GM19463 (cell line): ENCODE results near the gene LYZL2.
A peak's percentile ranks its signal among the peaks of the same experiment; 100 is the strongest.
"Not testable (repeated sequence)": the region's sequence is repeated elsewhere in the genome, so short reads cannot be mapped to it uniquely, and the experiment has no call there.

Source experiments
- ATAC-seq: cut with Tn5 transposase; IDR thresholded peaks from one replicate; pipeline ENCODE4 v1.9.1; 2021; ENCODE audit warnings: mild to moderate bottlenecking, moderate library complexity; ENCODE audit not compliant: unreplicated experiment

The LYZL2 gene

GRCh38 chr10:30596013-30596412 lies 33.5 kb downstream of the LYZL2 start:
- no peak for ATAC-seq

GRCh38 chr10:30594077-30594476 lies 35.5 kb downstream of the LYZL2 start:
- ATAC-seq: no peak

GRCh38 chr10:30592770-30593169 lies 36.8 kb downstream of the LYZL2 start:
- not testable (repeated sequence) for ATAC-seq

- ATAC-seq: no peak
These were observed 38.3 kb downstream of the LYZL2 start for GRCh38 chr10:30591249-30591670.

GRCh38 chr10:30589441-30589840 lies 40.1 kb downstream of the LYZL2 start:
- no peak for ATAC-seq

- ATAC-seq: peak; percentile 81
These were observed 42.0 kb downstream of the LYZL2 start for GRCh38 chr10:30587522-30588031.

GRCh38 chr10:30586828-30587227 lies 42.7 kb downstream of the LYZL2 start:
- ATAC-seq: no peak

GRCh38 chr10:30583778-30584415 lies 45.7 kb downstream of the LYZL2 start:
- peak; percentile 57 for ATAC-seq

GRCh38 chr10:30581779-30582380 lies 47.7 kb downstream of the LYZL2 start:
- no peak for ATAC-seq

GRCh38 chr10:30580676-30581075 lies 48.9 kb downstream of the LYZL2 start:
- no peak for ATAC-seq

GRCh38 chr10:30580241-30580640 lies 49.3 kb downstream of the LYZL2 start:
- ATAC-seq: no peak

GRCh38 chr10:30579574-30579973 lies 50.0 kb downstream of the LYZL2 start:
- no peak for ATAC-seq

GRCh38 chr10:30577048-30577447 lies 52.5 kb downstream of the LYZL2 start:
- ATAC-seq: no peak

- no peak for ATAC-seq
These were observed 52.9 kb downstream of the LYZL2 start for GRCh38 chr10:30576641-30577040.

GRCh38 chr10:30574432-30574796 lies 55.1 kb downstream of the LYZL2 start:
- ATAC-seq: no peak

GRCh38 chr10:30573721-30574431 lies 55.7 kb downstream of the LYZL2 start:
- no peak for ATAC-seq

GRCh38 chr10:30565449-30565848 lies 64.1 kb downstream of the LYZL2 start:
- ATAC-seq: no peak

GRCh38 chr10:30562787-30563186 lies 66.8 kb downstream of the LYZL2 start:
- ATAC-seq: no peak
